ENCODE measurements around the gene PRKAB1. TPM values are rescaled to one million over a fixed set of nuclear protein-coding genes. Genes with fewer than 3 reads are reported as not detected.

The PRKAB1 gene
- total RNA-seq, 1 experiment from 2014 or later, result 42.2 TPM

DNA sequence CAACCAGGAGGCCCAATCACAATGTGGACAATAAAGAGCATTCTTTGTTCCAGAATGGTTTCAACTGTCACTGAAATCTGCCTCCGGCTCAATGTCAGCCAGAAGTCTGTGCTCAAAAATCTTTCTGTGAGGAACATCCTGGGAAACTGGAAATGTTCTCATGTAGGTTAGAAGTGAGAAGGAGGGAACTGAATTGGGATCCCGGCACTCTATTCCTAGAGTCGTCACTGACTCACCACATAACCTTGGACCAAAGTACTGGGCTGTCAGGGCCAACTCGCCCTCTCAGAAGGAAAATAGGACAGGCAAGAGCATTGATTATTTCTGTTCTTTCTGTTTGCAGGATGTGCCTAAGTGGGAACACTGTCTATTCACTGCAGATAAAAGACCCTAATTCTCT lies 57.6 kb downstream of the PRKAB1 start:
- Mint-ChIP-seq H3K9me3 (no peaks in the 10 kb centered on the region), H3K4me3 (no peak overlapping the region), H3K27me3 (ENCODE audit: low read depth) (no peaks in the 10 kb centered on the region), H3K4me1 (no peaks in the 10 kb centered on the region), H3K27ac (no peak overlapping the region), H3K36me3 (ENCODE audit: insufficient read depth in 1 of 3, low read depth in 3 of 3) (peaks cover 6 to 46% (median 26%) of the 10 kb centered on the region in 3 experiments; a peak in 6 of 7 replicates)
- H2BK15ac ChIP-seq (ENCODE audit: low read depth, low read length), result no peak overlapping the region
- no peak overlapping the region for H2BK5ac ChIP-seq (ENCODE audit: insufficient read length, low read length)
- no peak overlapping the region for H2AFZ ChIP-seq (ENCODE audit: low read length)
- no peak overlapping the region for H2BK20ac ChIP-seq (ENCODE audit: low read depth, low read length, poor library complexity, severe bottlenecking)
- no peaks in the 10 kb centered on the region for H4K20me1 ChIP-seq (ENCODE audit: control insufficient read depth, insufficient read depth, insufficient read length)
- H3K18ac ChIP-seq (ENCODE audit: insufficient read length, low read depth, low read length), result no peak overlapping the region
- no peak overlapping the region for H3K4me2 ChIP-seq (ENCODE audit: insufficient read depth, insufficient read length, low read length)
- no CpG with 5 or more reads among the region's 4 CpGs for WGBS (ENCODE audit: extremely low coverage, insufficient read length, low lambda C conversion rate)
- H2BK120ac ChIP-seq (ENCODE audit: low read depth, low read length, poor library complexity, severe bottlenecking), result no peak overlapping the region
- H4K5ac ChIP-seq (ENCODE audit: insufficient read length, low read depth, low read length), result no peak overlapping the region
- no peak overlapping the region for H3K23ac ChIP-seq (ENCODE audit: insufficient read length, low read depth, low read length)
- no peak overlapping the region for H2AK5ac ChIP-seq (ENCODE audit: insufficient read length, low read length)
- DNase-seq, result no peak
- H3K27me3 ChIP-seq (ENCODE audit: insufficient read depth, low read length), result no peaks in the 10 kb centered on the region
- H4K91ac ChIP-seq (ENCODE audit: insufficient read length, low read depth, low read length), result no peak overlapping the region
- H3K4me1 ChIP-seq (ENCODE audit: insufficient read depth, low read length), result no peaks in the 10 kb centered on the region
- H3K14ac ChIP-seq (ENCODE audit: insufficient read depth, low read length), result no peak overlapping the region
- no peak overlapping the region for H3K56ac ChIP-seq (ENCODE audit: insufficient read length, low read depth, low read length)
- no peaks in the 10 kb centered on the region for H3K9me3 ChIP-seq (ENCODE audit: control insufficient read depth, low read depth, low read length)
- H3K4ac ChIP-seq (ENCODE audit: low read depth, low read length), result no peak overlapping the region
- H3K79me2 ChIP-seq (ENCODE audit: insufficient read depth, low read length), result no peaks in the 10 kb centered on the region
- H3K23me2 ChIP-seq (ENCODE audit: insufficient read length, low read depth, low read length, poor library complexity, severe bottlenecking), result no peaks in the 10 kb centered on the region
- no peak overlapping the region for H4K8ac ChIP-seq (replicated peaks; ENCODE audit: insufficient read length, low read depth, low read length)
- no peak overlapping the region for H3K9ac ChIP-seq (ENCODE audit: extremely low read depth, insufficient read length, low read length)
- H2BK12ac ChIP-seq (ENCODE audit: insufficient read length, low read depth, low read length), result no peak overlapping the region
- H3K79me1 ChIP-seq (ENCODE audit: insufficient read depth, low read depth, low read length, poor library complexity, severe bottlenecking), result no peaks in the 10 kb centered on the region
- TF ChIP-seq, protein P1, sequence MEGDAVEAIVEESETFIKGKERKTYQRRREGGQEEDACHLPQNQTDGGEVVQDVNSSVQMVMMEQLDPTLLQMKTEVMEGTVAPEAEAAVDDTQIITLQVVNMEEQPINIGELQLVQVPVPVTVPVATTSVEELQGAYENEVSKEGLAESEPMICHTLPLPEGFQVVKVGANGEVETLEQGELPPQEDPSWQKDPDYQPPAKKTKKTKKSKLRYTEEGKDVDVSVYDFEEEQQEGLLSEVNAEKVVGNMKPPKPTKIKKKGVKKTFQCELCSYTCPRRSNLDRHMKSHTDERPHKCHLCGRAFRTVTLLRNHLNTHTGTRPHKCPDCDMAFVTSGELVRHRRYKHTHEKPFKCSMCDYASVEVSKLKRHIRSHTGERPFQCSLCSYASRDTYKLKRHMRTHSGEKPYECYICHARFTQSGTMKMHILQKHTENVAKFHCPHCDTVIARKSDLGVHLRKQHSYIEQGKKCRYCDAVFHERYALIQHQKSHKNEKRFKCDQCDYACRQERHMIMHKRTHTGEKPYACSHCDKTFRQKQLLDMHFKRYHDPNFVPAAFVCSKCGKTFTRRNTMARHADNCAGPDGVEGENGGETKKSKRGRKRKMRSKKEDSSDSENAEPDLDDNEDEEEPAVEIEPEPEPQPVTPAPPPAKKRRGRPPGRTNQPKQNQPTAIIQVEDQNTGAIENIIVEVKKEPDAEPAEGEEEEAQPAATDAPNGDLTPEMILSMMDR (conservative IDR thresholded peaks at IDR 0.05), result no peak
- no peak overlapping the region for H3K27ac ChIP-seq (ENCODE audit: insufficient read length, low read depth, low read length)
- no peak overlapping the region for H3T11ph ChIP-seq (ENCODE audit: low read length)

Measured in H9 (cell line).